Activated naive CD8-positive, alpha-beta T cell treated with anti-CD3 and anti-CD28 coated beads for 36 hours (primary cell): Measurements from ENCODE around the gene CADM4. TPM values are rescaled to one million over a fixed set of nuclear protein-coding genes. Genes with fewer than 3 reads are reported as not detected.
"Not testable (repeated sequence)": the region's sequence is repeated elsewhere in the genome, so short reads cannot be mapped to it uniquely, and the experiment has no call there.

ENCODE experiments used
- DNase-seq: peaks from one replicate; pipeline ENCODE4 v3.0.0; 2021
- H3K27ac Mint-ChIP-seq: one replicate; pipeline ENCODE4 v1.8.0; 2022; ENCODE audit warnings: mild to moderate bottlenecking, moderate library complexity, mixed read lengths
- H3K27me3 Mint-ChIP-seq: one replicate; pipeline ENCODE4 v1.8.0; 2022; ENCODE audit warnings: mild to moderate bottlenecking, mixed read lengths
- H3K36me3 Mint-ChIP-seq: one replicate; pipeline ENCODE4 v1.8.0; 2021; ENCODE audit warnings: mild to moderate bottlenecking, mixed read lengths
- H3K4me1 Mint-ChIP-seq: one replicate; pipeline ENCODE4 v1.8.0; 2021; ENCODE audit warnings: mixed read lengths
- H3K4me3 Mint-ChIP-seq: one replicate; pipeline ENCODE4 v1.8.0; 2022; ENCODE audit warnings: mild to moderate bottlenecking, moderate library complexity, mixed read lengths
- H3K9me3 Mint-ChIP-seq: one replicate; pipeline ENCODE4 v1.8.0; 2022; ENCODE audit warnings: mixed read lengths
- total RNA-seq, 2 experiments: library from RNA; stranded (reverse); gene quantifications; one replicate each; pipeline ENCODE4 v1.2.3, GENCODE V29; 2021

The CADM4 gene
- total RNA-seq, 2 experiments from 2014 or later: 0.26 to 0.29 TPM

- Mint-ChIP-seq H3K4me1 (peaks cover 9% of the 10 kb centered on the region), H3K36me3 (peaks cover 7% of the 10 kb centered on the region), H3K27ac (peak within 1 kb of the TSS; percentile 75), H3K27me3 (no peaks in the 10 kb centered on the region), H3K4me3 (no peak within 1 kb of the TSS), H3K9me3 (no peaks in the 10 kb centered on the region)
- DNase-seq: no peak
Measured at GRCh38 chr19:43611788-43612187, 27.9 kb downstream of the CADM4 start, which contains the start of gene SRRM5. Gene SRRM5 (plus strand): TSS chr19:43612088. CDS start chr19:43612122, 34 bp downstream.

GRCh38 chr19:43610493-43610892 lies 29.2 kb downstream of the CADM4 start:
- Mint-ChIP-seq H3K36me3 (peaks cover 7% of the 10 kb centered on the region), H3K4me3 (no peak overlapping the region), H3K27me3 (no peaks in the 10 kb centered on the region), H3K4me1 (peaks cover 4% of the 10 kb centered on the region), H3K9me3 (no peaks in the 10 kb centered on the region), H3K27ac (no peak overlapping the region)
- DNase-seq: no peak

DNA sequence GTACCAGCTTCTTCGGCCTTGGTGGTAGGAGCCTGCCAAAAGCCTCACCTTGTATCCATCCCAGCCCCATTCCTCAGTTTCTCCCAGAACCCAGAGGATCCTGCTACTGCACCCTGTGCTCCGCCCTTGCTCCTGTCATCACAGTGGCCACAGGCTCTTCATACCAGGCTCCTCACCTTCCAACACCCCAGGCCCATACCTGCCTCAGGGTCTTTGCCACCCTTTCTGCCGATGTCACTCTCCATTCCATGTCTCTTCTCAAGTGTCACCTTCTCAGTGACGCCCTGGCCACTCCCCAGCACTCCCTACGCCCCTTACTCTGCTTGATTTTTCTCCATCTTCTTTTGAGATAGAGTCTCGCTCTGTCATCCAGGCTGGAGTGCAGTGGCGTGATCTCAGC lies 29.8 kb downstream of the CADM4 start:
- Mint-ChIP-seq H3K27ac (peak overlapping the region; percentile 30), H3K36me3 (peaks cover 7% of the 10 kb centered on the region), H3K4me1 (peaks cover 4% of the 10 kb centered on the region), H3K9me3 (no peaks in the 10 kb centered on the region), H3K4me3 (no peak overlapping the region), H3K27me3 (no peaks in the 10 kb centered on the region)
- DNase-seq: no peak

- no peaks in the 10 kb centered on the region for H3K9me3 Mint-ChIP-seq
Measured at GRCh38 chr19:43607238-43608205, 32.1 kb downstream of the CADM4 start.

DNA sequence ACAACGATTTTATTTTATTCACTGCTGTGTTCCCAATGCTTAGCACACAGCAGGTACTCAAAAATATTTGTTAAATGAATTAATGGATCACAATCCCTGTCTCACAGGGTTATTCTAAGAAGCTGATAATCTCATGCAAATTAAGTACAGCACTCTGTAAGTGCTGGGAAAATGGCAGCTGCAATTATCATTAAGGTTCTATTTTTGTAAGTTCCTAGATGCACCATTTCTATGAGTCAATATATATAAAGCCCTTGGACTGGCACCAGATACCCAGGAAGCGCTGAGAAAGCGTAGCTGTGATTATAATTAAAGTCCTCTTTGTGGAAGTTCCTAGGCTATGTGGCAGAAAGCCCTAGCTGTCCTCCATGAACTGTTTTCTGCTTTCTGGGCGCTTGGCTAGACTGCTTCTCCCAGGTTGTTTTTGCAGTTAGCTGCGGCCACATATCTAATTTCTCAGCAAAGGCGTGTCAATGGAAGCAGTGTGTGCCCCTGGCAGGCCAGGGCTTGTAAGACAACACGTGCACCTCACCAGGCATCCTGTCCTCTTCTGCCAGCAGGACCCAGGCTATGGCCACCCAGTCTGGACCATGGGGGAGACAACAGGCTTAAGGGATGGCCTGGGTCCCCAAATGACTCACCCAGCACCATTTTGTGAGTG lies 33.0 kb downstream of the CADM4 start:
- H3K27me3 Mint-ChIP-seq: no peaks in the 10 kb centered on the region
- no peak overlapping the region for H3K4me3 Mint-ChIP-seq
- peaks cover 2% of the 10 kb centered on the region for H3K36me3 Mint-ChIP-seq
- DNase-seq: no peak
- peaks cover 4% of the 10 kb centered on the region for H3K4me1 Mint-ChIP-seq
- H3K27ac Mint-ChIP-seq: peak overlapping the region; percentile 7
- no peaks in the 10 kb centered on the region for H3K9me3 Mint-ChIP-seq

More at GRCh38 chr19:43607238-43608205, 32.1 kb downstream of the CADM4 start:
- Mint-ChIP-seq H3K27me3 (no peaks in the 10 kb centered on the region), H3K36me3 (peaks cover 5% of the 10 kb centered on the region), H3K27ac (peak overlapping the region; percentile 34), H3K4me3 (no peak overlapping the region), H3K4me1 (peaks cover 4% of the 10 kb centered on the region)
- no peak for DNase-seq

DNA sequence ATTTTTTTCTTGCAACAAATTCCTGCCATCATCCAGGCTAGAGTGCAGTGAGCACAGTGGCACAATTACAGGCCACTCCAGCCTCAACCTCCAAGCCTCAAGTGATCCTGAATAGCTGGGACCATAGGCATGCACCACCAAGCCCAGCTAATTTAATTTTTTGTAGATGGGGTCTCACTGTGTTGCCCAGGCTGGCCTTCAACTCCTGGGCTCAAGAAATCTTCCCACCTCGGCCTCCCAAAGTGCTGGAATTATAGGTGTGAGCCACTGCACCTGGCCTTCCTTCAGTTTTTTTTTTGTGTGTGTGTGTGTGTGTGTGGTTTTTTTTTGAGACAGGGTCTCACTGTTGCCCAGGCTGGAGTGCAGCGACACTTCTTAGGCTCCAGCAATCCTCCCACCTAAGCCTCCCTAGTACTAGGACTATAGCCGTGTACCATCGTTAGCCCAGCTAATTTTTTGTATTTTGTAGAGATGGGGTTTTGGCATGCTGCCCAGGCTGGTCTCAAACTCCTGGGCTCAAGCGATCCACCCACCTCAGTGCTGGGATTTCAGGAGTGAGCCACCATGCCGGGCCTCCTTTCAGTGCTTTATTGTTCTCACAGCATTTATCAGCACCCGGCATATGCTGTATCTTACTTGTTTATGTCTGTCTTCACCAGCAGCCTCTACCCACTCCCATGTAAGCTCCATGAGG lies 33.6 kb downstream of the CADM4 start:
- no peak for DNase-seq
- peaks cover 4% of the 10 kb centered on the region for H3K4me1 Mint-ChIP-seq
- H3K9me3 Mint-ChIP-seq: no peaks in the 10 kb centered on the region
- no peak overlapping the region for H3K4me3 Mint-ChIP-seq
- no peaks in the 10 kb centered on the region for H3K27me3 Mint-ChIP-seq
- H3K27ac Mint-ChIP-seq: no peak overlapping the region
- peaks cover 2% of the 10 kb centered on the region for H3K36me3 Mint-ChIP-seq

DNA sequence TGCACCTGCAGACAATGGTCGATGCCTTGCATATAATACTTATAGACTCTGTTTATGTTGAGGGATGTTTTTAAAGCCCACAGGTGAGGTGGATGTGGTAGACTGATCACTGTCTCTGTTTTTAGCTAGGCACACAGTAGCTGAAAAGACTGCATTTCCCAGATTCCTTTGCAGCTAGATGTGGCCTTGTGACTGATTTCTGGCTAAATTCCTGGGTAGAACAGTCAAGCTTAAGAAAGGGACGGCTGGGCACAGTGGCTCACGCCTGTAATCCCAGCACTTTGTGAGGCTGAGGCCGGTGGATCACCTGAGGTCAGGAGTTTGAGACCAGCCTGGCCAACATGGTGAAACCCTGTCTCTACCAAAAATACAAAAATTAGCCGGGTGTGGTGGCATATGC lies 39.3 kb downstream of the CADM4 start:
- DNase-seq, H3K9me3 Mint-ChIP-seq, H3K27ac Mint-ChIP-seq, H3K27me3 Mint-ChIP-seq, H3K4me3 Mint-ChIP-seq, H3K36me3 Mint-ChIP-seq: not testable (repeated sequence)
- H3K4me1 Mint-ChIP-seq: peaks cover 16% of the 10 kb centered on the region

DNA sequence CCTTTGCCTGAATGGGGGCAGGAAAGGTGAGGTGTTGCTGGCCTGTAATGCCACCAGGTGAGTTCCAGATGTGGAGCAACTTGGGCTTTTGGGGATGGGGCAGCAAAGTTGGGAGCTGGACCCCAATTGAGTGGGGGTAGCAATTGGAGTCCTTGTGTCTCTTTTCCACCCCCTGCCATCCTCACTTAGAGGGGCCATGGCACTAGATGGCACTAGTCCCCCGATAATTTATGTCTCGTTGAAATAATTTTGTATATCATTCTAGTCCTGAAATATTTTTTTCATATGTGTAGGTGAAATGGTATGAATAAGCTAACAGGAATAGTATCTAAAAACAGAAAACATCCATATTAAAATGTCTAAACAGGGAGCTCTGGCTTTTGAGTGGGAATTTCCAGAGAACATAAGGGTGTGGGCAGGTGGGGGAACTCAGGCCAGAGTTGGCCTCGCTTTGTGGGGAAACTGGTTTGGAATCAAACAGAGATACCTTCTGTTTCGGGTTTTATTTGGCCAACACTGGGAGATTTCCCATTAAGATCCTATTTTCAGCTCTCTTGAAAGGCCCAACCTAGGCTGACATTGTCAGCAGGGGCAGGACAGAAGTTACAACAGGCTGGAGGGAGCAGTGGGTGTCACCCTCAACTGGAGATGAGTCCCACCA lies 39.9 kb downstream of the CADM4 start:
- H3K36me3 Mint-ChIP-seq: peaks cover 4% of the 10 kb centered on the region
- DNase-seq: no peak
- no peak overlapping the region for H3K4me3 Mint-ChIP-seq
- H3K27me3 Mint-ChIP-seq: no peaks in the 10 kb centered on the region
- H3K27ac Mint-ChIP-seq: peak overlapping the region; percentile 8
- H3K4me1 Mint-ChIP-seq: peaks cover 16% of the 10 kb centered on the region
- no peaks in the 10 kb centered on the region for H3K9me3 Mint-ChIP-seq

DNA sequence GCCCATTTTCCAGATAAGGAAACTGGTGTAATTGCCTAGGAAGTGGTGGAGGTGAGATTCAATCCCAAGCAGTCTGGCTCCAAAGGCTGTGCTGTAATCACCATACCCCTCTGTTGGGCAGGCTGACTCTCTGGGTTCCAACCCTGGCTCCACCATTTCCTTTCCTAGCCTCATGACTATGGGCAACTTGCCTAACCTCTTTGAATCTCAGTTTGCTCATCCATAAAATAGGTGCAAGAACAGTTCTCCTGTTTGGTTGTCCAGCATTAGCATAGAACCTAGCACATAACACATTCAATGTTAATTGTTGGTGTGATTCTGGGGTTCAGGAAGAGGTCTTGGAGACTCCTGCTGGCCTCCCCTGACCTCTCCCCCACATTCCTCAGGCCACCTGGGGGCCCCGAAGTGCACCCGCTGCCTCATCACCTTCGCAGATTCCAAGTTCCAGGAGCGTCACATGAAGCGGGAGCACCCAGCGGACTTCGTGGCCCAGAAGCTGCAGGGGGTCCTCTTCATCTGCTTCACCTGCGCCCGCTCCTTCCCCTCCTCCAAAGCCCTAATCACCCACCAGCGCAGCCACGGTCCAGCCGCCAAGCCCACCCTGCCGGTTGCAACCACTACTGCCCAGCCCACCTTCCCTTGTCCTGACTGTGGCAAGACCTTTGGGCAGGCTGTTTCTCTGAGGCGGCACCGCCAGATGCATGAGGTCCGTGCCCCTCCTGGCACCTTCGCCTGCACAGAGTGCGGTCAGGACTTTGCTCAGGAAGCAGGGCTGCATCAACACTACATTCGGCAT lies 41.0 kb downstream of the CADM4 start:
- Mint-ChIP-seq H3K9me3 (no peaks in the 10 kb centered on the region), H3K27me3 (no peaks in the 10 kb centered on the region), H3K4me1 (peaks cover 20% of the 10 kb centered on the region), H3K4me3 (peak overlapping the region; percentile 100), H3K36me3 (peaks cover 7% of the 10 kb centered on the region), H3K27ac (no peak overlapping the region)
- DNase-seq: no peak

GRCh38 chr19:43597876-43598275 lies 41.8 kb downstream of the CADM4 start:
- H3K4me3 Mint-ChIP-seq: peak overlapping the region; percentile 100
- no peak for DNase-seq
- peaks cover 12% of the 10 kb centered on the region for H3K36me3 Mint-ChIP-seq
- H3K27ac Mint-ChIP-seq: peak overlapping the region; percentile 98
- no peaks in the 10 kb centered on the region for H3K27me3 Mint-ChIP-seq
- no peaks in the 10 kb centered on the region for H3K9me3 Mint-ChIP-seq
- peaks cover 24% of the 10 kb centered on the region for H3K4me1 Mint-ChIP-seq

GRCh38 chr19:43596842-43597461 lies 42.7 kb downstream of the CADM4 start:
- H3K27ac Mint-ChIP-seq: peak overlapping the region; percentile 98
- no peaks in the 10 kb centered on the region for H3K27me3 Mint-ChIP-seq
- H3K9me3 Mint-ChIP-seq: no peaks in the 10 kb centered on the region
- peaks cover 14% of the 10 kb centered on the region for H3K36me3 Mint-ChIP-seq
- H3K4me3 Mint-ChIP-seq: peak overlapping the region; percentile 100
- no peak for DNase-seq
- peaks cover 26% of the 10 kb centered on the region for H3K4me1 Mint-ChIP-seq

GRCh38 chr19:43595999-43596841 lies 43.4 kb downstream of the CADM4 start, which contains the start of the genes IRGQ and ZNF576:
Gene IRGQ (minus strand): TSS chr19:43596134. CDS start chr19:43595338, 796 bp downstream.
Gene ZNF576 (plus strand): TSS chr19:43596595. CDS start chr19:43597109, 514 bp downstream.
- DNase-seq: peak; percentile 100
- Mint-ChIP-seq H3K4me3 (peak within 1 kb of the TSS; percentile 100), H3K4me1 (peaks cover 26% of the 10 kb centered on the region), H3K36me3 (peaks cover 14% of the 10 kb centered on the region), H3K27ac (peak within 1 kb of the TSS; percentile 98), H3K27me3 (no peaks in the 10 kb centered on the region), H3K9me3 (no peaks in the 10 kb centered on the region)

GRCh38 chr19:43595605-43595998 lies 44.0 kb downstream of the CADM4 start:
- Mint-ChIP-seq H3K4me1 (peaks cover 28% of the 10 kb centered on the region), H3K9me3 (no peaks in the 10 kb centered on the region), H3K36me3 (peaks cover 19% of the 10 kb centered on the region), H3K4me3 (peak overlapping the region; percentile 100), H3K27me3 (no peaks in the 10 kb centered on the region), H3K27ac (peak overlapping the region; percentile 98)
- peak; percentile 29 for DNase-seq
